Measurements from ENCODE around the gene GNAL. TPM values are rescaled to one million over a fixed set of nuclear protein-coding genes. Genes with fewer than 3 reads are reported as not detected.

Gene GNAL
- total RNA-seq, 4 donors from 2014 or later: 4.4 to 35.4 (median 9.1) TPM

- in situ Hi-C loops (cut with MboI; ENCODE audit: low sequenced_read_pairs in 4 of 4) (loop anchor here in 2 of 4 donors (5.0 to 25.0 kb wide), 2 partner anchors 129 to 679 kb away; no protein-coding TSS in a partner anchor), intact Hi-C loops (cut with DNase I; ENCODE audit: low total_unique reads) (no loop called here)
- Histone ChIP-seq H3K36me3 (peaks cover 0 to 23% of the 10 kb centered on the region in 2 donors), H3K9me3 (no peaks in the 10 kb centered on the region), H3K27me3 (no peaks in the 10 kb centered on the region), H3K4me1 (no peaks in the 10 kb centered on the region), H3K27ac (no peak overlapping the region), H3K4me3 (no peak overlapping the region)
- DNase-seq: no peak
- no peak for ATAC-seq
- TF ChIP-seq POLR2A (IDR thresholded peaks at IDR 0.05): no peak
- no peak for TF ChIP-seq CTCF (IDR thresholded peaks at IDR 0.05 in 4 of 5, conservative IDR thresholded peaks at IDR 0.05 in 1 of 5)
Measured at GRCh38 chr18:11866329-11866728, 177.3 kb downstream of the GNAL start.

GRCh38 chr18:11866764-11867163 lies 177.7 kb downstream of the GNAL start:
- no peaks in the 10 kb centered on the region for H3K27me3 ChIP-seq
- in situ Hi-C loops (cut with MboI; ENCODE audit: low sequenced_read_pairs in 4 of 4) (loop anchor here in 2 of 4 donors (5.0 to 25.0 kb wide), 2 partner anchors 129 to 679 kb away; no protein-coding TSS in a partner anchor), intact Hi-C loops (cut with DNase I; ENCODE audit: low total_unique reads) (no loop called here)
- TF ChIP-seq POLR2A (IDR thresholded peaks at IDR 0.05): no peak
- no peak for TF ChIP-seq CTCF (IDR thresholded peaks at IDR 0.05 in 4 of 5, conservative IDR thresholded peaks at IDR 0.05 in 1 of 5)
- ATAC-seq: no peak
- H3K27ac ChIP-seq: no peak overlapping the region
- DNase-seq: no peak
- no peaks in the 10 kb centered on the region for H3K4me1 ChIP-seq
- H3K9me3 ChIP-seq: no peaks in the 10 kb centered on the region
- peaks cover 0 to 23% of the 10 kb centered on the region in 2 donors for H3K36me3 ChIP-seq
- H3K4me3 ChIP-seq: no peak overlapping the region

GRCh38 chr18:11868230-11868629 lies 179.2 kb downstream of the GNAL start:
- ATAC-seq: no peak
- H3K27ac ChIP-seq: no peak overlapping the region
- intact Hi-C loops (cut with DNase I; ENCODE audit: low total_unique reads): no loop called here

GRCh38 chr18:11871501-11871900 lies 182.4 kb downstream of the GNAL start:
- Histone ChIP-seq H3K36me3 (peaks cover 0 to 45% of the 10 kb centered on the region in 2 donors), H3K9me3 (no peaks in the 10 kb centered on the region), H3K4me1 (peaks cover 7 to 8% of the 10 kb centered on the region in 2 donors), H3K27ac (peak overlapping the region in 2 of 4 donors; percentile 53 to 73), H3K4me3 (no peak overlapping the region), H3K27me3 (no peaks in the 10 kb centered on the region)
- DNase-seq (no peak), ATAC-seq (no peak)
- TF ChIP-seq CTCF (IDR thresholded peaks at IDR 0.05 in 4 of 5, conservative IDR thresholded peaks at IDR 0.05 in 1 of 5): no peak
- no peak for TF ChIP-seq POLR2A (IDR thresholded peaks at IDR 0.05)
- intact Hi-C loops (cut with DNase I; ENCODE audit: low total_unique reads) (loop anchor here (5.0 kb wide), 2 partner anchors 44 to 64 kb away; no protein-coding TSS in a partner anchor), in situ Hi-C loops (cut with MboI; ENCODE audit: low sequenced_read_pairs in 4 of 4) (loop anchor here in 2 of 4 donors (5.0 to 25.0 kb wide), 3 partner anchors 134 to 684 kb away; no protein-coding TSS in a partner anchor)

More at GRCh38 chr18:11868230-11868629, 179.2 kb downstream of the GNAL start:
- no peak overlapping the region for H3K4me3 ChIP-seq
- H3K9me3 ChIP-seq: no peaks in the 10 kb centered on the region
- no peaks in the 10 kb centered on the region for H3K27me3 ChIP-seq
- DNase-seq: no peak
- peaks cover 7 to 8% of the 10 kb centered on the region in 2 donors for H3K4me1 ChIP-seq
- peaks cover 0 to 23% of the 10 kb centered on the region in 2 donors for H3K36me3 ChIP-seq
- no peak for TF ChIP-seq POLR2A (IDR thresholded peaks at IDR 0.05)
- no peak for TF ChIP-seq CTCF (IDR thresholded peaks at IDR 0.05 in 4 of 5, conservative IDR thresholded peaks at IDR 0.05 in 1 of 5)
- in situ Hi-C loops (cut with MboI; ENCODE audit: low sequenced_read_pairs in 4 of 4): loop anchor here in 2 of 4 donors (5.0 to 25.0 kb wide), 2 partner anchors 131 to 681 kb away; no protein-coding TSS in a partner anchor
